ENCODE results near the gene GPR146. TPM values are rescaled to one million over a fixed set of nuclear protein-coding genes. Genes with fewer than 3 reads are reported as not detected.

Gene GPR146
- total and polyA plus RNA-seq, 2 of the 8 experiments (the other 6 are each of a cell fraction or from before 2014, with no cell fraction given), result 1.8 to 2.7 TPM

DNA sequence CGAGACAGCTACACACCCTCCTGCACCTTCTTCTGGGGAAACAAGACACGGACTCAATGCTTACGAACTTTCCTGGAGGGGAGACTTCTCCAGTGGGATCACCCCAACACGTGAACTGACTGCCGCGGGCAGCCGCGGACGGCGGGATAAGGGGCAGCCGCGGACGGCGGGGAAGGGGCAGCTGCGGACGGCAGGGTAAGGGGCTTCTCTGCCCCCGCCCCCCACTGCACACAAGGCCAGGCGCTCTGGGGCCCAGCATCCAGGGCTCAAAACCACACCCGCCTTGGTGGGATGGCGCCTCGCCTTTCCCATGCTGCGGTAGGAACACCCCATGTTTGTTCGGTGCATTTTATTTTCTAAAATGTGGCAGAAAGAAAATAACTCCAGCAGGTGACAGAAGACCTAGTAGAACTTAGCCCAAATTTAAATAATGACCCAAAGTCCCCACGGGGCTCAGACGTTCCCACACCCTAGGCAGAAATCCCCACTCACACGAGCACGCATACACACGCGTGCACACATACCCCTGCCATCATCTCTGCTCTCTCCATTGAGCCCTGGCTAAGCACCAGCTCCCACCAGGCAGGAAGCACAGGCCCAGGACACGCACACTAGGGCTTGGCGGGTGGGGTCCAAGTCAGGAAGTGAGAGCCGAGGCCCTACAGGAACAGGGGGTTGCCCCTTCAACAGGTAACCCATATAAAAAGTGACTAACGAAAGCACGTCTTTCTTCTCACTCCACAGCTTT is 26.6 kb upstream of the GPR146 start:
- H3K79me2 ChIP-seq (ENCODE audit: control insufficient read depth in 1 of 2, insufficient read depth in 2 of 2, low read length in 2 of 2), result no peaks in the 10 kb centered on the region; a peak in 1 of 4 replicates
- 95% methylated on average over 33 of the region's 34 CpGs; no CpG with 5 or more reads in 1 of the 2 experiments for WGBS, 2 experiments (ENCODE audit: extremely low coverage in 1 of 2, insufficient coverage in 1 of 2, insufficient read length in 1 of 2, insufficient replicate concordance in 2 of 2, low coverage in 1 of 2, low lambda C conversion rate in 2 of 2, missing lambda C conversion rate in 1 of 2)
- H3K9ac ChIP-seq (replicated peaks in 1 of 4; ENCODE audit: extremely low read depth in 1 of 4, low read depth in 3 of 4, low read length in 3 of 4), result no peak overlapping the region
- FAIRE-seq (no peak), DNase-seq (ENCODE audit: low read depth in 1 of 2, low spot score in 2 of 2) (no peak)
- peaks cover 0 to 8% of the 10 kb centered on the region in 2 experiments; a peak in 1 of 4 replicates for H3K9me3 ChIP-seq (ENCODE audit: insufficient read depth in 2 of 2, low read depth in 1 of 2, low read length in 1 of 2)
- no peak overlapping the region for H4K91ac ChIP-seq (replicated peaks; ENCODE audit: insufficient read length, low read length)
- ChIA-PET CTCF (ENCODE audit: partially characterized antibody) (interaction anchor here (0.6 to 10.9 kb wide), 5 partner anchors 24 to 1891 kb away, joined by 3 to 117 read pairs (median 3); no protein-coding TSS in a partner anchor), POLR2A (ENCODE audit: partially characterized antibody) (interaction anchor here (1.2 kb wide), 1 partner anchor 10 kb away, joined by 3 read pairs; no protein-coding TSS in a partner anchor)
- no peak overlapping the region for H3K56ac ChIP-seq (replicated peaks; ENCODE audit: insufficient read length, low read depth, low read length)
- H2BK15ac ChIP-seq (ENCODE audit: low read length), result no peak overlapping the region
- no peak overlapping the region for H3K14ac ChIP-seq (ENCODE audit: insufficient read length)
- no peak overlapping the region for H3K4me3 ChIP-seq (ENCODE audit: extremely low read depth in 1 of 4, insufficient read depth in 2 of 4, low read depth in 3 of 4, low read length in 4 of 4)
- no peaks in the 10 kb centered on the region for H3K4me1 ChIP-seq (replicated peaks in 1 of 4; ENCODE audit: control insufficient read depth in 3 of 4, insufficient read depth in 4 of 4, low read length in 3 of 4)
- H3K27me3 ChIP-seq (replicated peaks in 1 of 4; ENCODE audit: control insufficient read depth in 3 of 4, extremely low read depth in 1 of 4, insufficient read depth in 3 of 4, low read length in 3 of 4), result no peaks in the 10 kb centered on the region
- H4K8ac ChIP-seq (ENCODE audit: extremely low read depth, insufficient read depth, low read length), result peak overlapping the region; percentile 68
- no peak overlapping the region for H2BK120ac ChIP-seq (replicated peaks; ENCODE audit: low read depth, low read length)
- no peak overlapping the region; the same call in 1 of the 2 replicates for H2BK5ac ChIP-seq (ENCODE audit: low read depth, low read length)
- no peak overlapping the region for H3K4ac ChIP-seq (replicated peaks; ENCODE audit: insufficient read length, low read depth, low read length)
- no peak overlapping the region for H4K5ac ChIP-seq (ENCODE audit: insufficient read length, low read depth, low read length)
- peaks cover 6% of the 10 kb centered on the region for H3K79me1 ChIP-seq (ENCODE audit: low read depth, low read length)
- H2AK5ac ChIP-seq (ENCODE audit: low read depth, low read length), result 0 out of 2 replicates have a peak overlapping the region, but pooled peaks have one; percentile 24
- H3K36me3 ChIP-seq (ENCODE audit: control insufficient read depth in 2 of 4, insufficient read depth in 4 of 4, low read length in 3 of 4), result no peaks in the 10 kb centered on the region; a peak in 1 of 8 replicates
- peaks cover 1 to 6% of the 10 kb centered on the region in 2 experiments for H4K20me1 ChIP-seq (replicated peaks in 1 of 2; ENCODE audit: control insufficient read depth in 1 of 2, insufficient read depth in 2 of 2, low read length in 2 of 2)
- H3K18ac ChIP-seq (ENCODE audit: extremely low read depth, low read length), result no peak overlapping the region
- H3K23ac ChIP-seq (ENCODE audit: insufficient read length), result no peak overlapping the region
- no peak overlapping the region for H2AFZ ChIP-seq (ENCODE audit: low read length)
- H3K23me2 ChIP-seq (ENCODE audit: low read depth, low read length), result no peaks in the 10 kb centered on the region
- H2BK20ac ChIP-seq (ENCODE audit: low read length), result no peak overlapping the region
- H3K27ac ChIP-seq (ENCODE audit: low read depth, low read length), result no peak overlapping the region
- no peak overlapping the region for H2BK12ac ChIP-seq (ENCODE audit: low read depth, low read length)
- no peak overlapping the region for H3K4me2 ChIP-seq (ENCODE audit: insufficient read depth in 1 of 2, low read depth in 2 of 2, low read length in 2 of 2)
- no peak for TF ChIP-seq RNF2 (IDR thresholded peaks at IDR 0.05; ENCODE audit: borderline replicate concordance, low read depth, low read length, missing control alignments, poor library complexity, severe bottlenecking)
- TF ChIP-seq, protein P1, sequence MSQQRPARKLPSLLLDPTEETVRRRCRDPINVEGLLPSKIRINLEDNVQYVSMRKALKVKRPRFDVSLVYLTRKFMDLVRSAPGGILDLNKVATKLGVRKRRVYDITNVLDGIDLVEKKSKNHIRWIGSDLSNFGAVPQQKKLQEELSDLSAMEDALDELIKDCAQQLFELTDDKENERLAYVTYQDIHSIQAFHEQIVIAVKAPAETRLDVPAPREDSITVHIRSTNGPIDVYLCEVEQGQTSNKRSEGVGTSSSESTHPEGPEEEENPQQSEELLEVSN (IDR thresholded peaks at IDR 0.05), result no peak
- TF ChIP-seq CHD2 (IDR thresholded peaks at IDR 0.05; ENCODE audit: low read length), result no peak
- TF ChIP-seq CBX8 (IDR thresholded peaks at IDR 0.05; ENCODE audit: borderline replicate concordance, low read depth, low read length), result no peak

All from H1 (cell line).